Kasumi-1 (cell line): ENCODE data around the gene RBPMS2.

ENCODE experiments used
- DNase-seq, 2 experiments: peaks; one replicate each; lab custom pipeline; 2025; lab: John Stamatoyannopoulos, UW

RBPMS2 gene

GRCh38 chr15:64720188-64720587 lies 55.2 kb downstream of the RBPMS2 start:
- no peak for DNase-seq

GRCh38 chr15:64717735-64718495 lies 57.5 kb downstream of the RBPMS2 start:
- no peak for DNase-seq

GRCh38 chr15:64717130-64717529 lies 58.3 kb downstream of the RBPMS2 start:
- no peak for DNase-seq

GRCh38 chr15:64716452-64716851 lies 58.9 kb downstream of the RBPMS2 start:
- no peak for DNase-seq

GRCh38 chr15:64713592-64713991 lies 61.8 kb downstream of the RBPMS2 start:
- DNase-seq, result no peak

GRCh38 chr15:64712353-64712752 lies 63.0 kb downstream of the RBPMS2 start:
- DNase-seq, result no peak

- no peak for DNase-seq
These were observed 64.5 kb downstream of the RBPMS2 start for GRCh38 chr15:64710676-64711428.

GRCh38 chr15:64706011-64706911 lies 69.1 kb downstream of the RBPMS2 start:
- no peak for DNase-seq

- DNase-seq, result no peak
These were observed 70.4 kb downstream of the RBPMS2 start for GRCh38 chr15:64705006-64705405.

- DNase-seq, result no peak
These were observed 71.8 kb downstream of the RBPMS2 start for GRCh38 chr15:64703632-64703959.

- DNase-seq, result peak; percentile 78 to 83
These were observed 72.4 kb downstream of the RBPMS2 start for GRCh38 chr15:64702816-64703631.

GRCh38 chr15:64701482-64702184 lies 73.8 kb downstream of the RBPMS2 start:
- DNase-seq, result peak in 1 of 2 experiments; percentile 52

GRCh38 chr15:64701051-64701450 lies 74.3 kb downstream of the RBPMS2 start:
- DNase-seq, result no peak

- no peak for DNase-seq
These were observed 75.5 kb downstream of the RBPMS2 start for GRCh38 chr15:64699751-64700388.

GRCh38 chr15:64698823-64699222 lies 76.6 kb downstream of the RBPMS2 start:
- DNase-seq, result no peak

- DNase-seq, result no peak
These were observed 77.4 kb downstream of the RBPMS2 start for GRCh38 chr15:64697911-64698369.

GRCh38 chr15:64696481-64696880 lies 78.9 kb downstream of the RBPMS2 start:
- no peak for DNase-seq

- peak; percentile 90 to 91 for DNase-seq
These were observed 79.8 kb downstream of the RBPMS2 start for GRCh38 chr15:64695561-64695992.

- DNase-seq, result no peak
These were observed 80.6 kb downstream of the RBPMS2 start for GRCh38 chr15:64694816-64695215.

GRCh38 chr15:64693134-64693533 lies 82.3 kb downstream of the RBPMS2 start:
- no peak for DNase-seq
